Ishikawa (cell line): ENCODE results near the gene RXFP2.

Experiments
- CEBPB ChIP-seq: IDR thresholded peaks from 2 replicates; pipeline ENCODE4 v1.6.1; 2012
- CREB1 ChIP-seq: IDR thresholded peaks from 2 replicates; pipeline ENCODE4 v1.6.1; 2012; ENCODE audit warnings: low read depth
- EGR1 ChIP-seq: IDR thresholded peaks from 2 replicates; pipeline ENCODE4 v1.6.1; 2012
- EP300 ChIP-seq: IDR thresholded peaks from 2 replicates; pipeline ENCODE4 v1.6.1; 2012; ENCODE audit warnings: borderline replicate concordance
- FOXM1 ChIP-seq: IDR thresholded peaks from 2 replicates; pipeline ENCODE4 v1.6.1; 2012; ENCODE audit warnings: low read depth, borderline replicate concordance
- NFIC ChIP-seq: IDR thresholded peaks from 2 replicates; pipeline ENCODE4 v1.6.1; 2012
- RAD21 ChIP-seq: IDR thresholded peaks from 2 replicates; pipeline ENCODE4 v1.6.1; 2012; ENCODE audit warnings: low read depth
- TAF1 ChIP-seq: IDR thresholded peaks from 2 replicates; pipeline ENCODE4 v1.6.1; 2012; ENCODE audit warnings: low read depth, mild to moderate bottlenecking
- TCF12 ChIP-seq: IDR thresholded peaks from 2 replicates; pipeline ENCODE4 v1.6.1; 2012; ENCODE audit warnings: low read depth
- TEAD4 ChIP-seq: IDR thresholded peaks from 2 replicates; pipeline ENCODE4 v1.6.1; 2012
- YY1 ChIP-seq: IDR thresholded peaks from 2 replicates; pipeline ENCODE4 v1.6.1; 2012; ENCODE audit warnings: low read depth
- ZBTB7A ChIP-seq: IDR thresholded peaks from 2 replicates; pipeline ENCODE4 v1.6.1; 2012; ENCODE audit warnings: low read depth
- TF ChIP-seq, protein P1 (sequence below): IDR thresholded peaks from 2 replicates; pipeline ENCODE4 v1.6.1; 2012
- TF ChIP-seq, protein P2 (sequence below): IDR thresholded peaks from 2 replicates; pipeline ENCODE4 v1.6.1; 2012
- TF ChIP-seq, protein P3 (sequence below): IDR thresholded peaks from 2 replicates; pipeline ENCODE4 v1.6.1; 2012; ENCODE audit warnings: low read depth, mild to moderate bottlenecking

Gene RXFP2

DNA sequence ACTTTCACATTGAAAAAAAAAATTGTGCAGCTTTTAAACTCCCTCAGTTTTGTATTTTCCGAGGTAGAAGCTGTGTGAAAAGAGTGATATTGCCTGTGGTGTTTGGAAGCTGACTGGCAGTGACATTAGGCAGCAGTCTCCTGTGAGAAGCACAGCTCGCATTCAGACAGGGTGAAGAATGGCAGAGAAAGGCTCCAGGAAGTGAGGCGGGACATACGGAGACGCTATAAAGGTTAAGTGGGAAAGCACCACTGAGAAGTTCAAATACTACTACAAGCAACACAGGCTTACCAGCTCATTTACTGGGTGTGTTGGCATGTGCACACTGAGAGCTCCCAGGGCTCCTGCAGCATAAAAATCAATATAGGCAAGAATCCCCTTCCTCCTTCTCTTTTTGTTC is 88.4 kb downstream of the RXFP2 start:
- TF ChIP-seq EGR1 (no peak), FOXM1 (no peak), TEAD4 (no peak), TAF1 (no peak), YY1 (no peak), NFIC (no peak), CREB1 (no peak), CEBPB (no peak), TCF12 (no peak), ZBTB7A (no peak), EP300 (no peak), RAD21 (no peak)
- TF ChIP-seq, protein P1, sequence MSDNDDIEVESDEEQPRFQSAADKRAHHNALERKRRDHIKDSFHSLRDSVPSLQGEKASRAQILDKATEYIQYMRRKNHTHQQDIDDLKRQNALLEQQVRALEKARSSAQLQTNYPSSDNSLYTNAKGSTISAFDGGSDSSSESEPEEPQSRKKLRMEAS = no peak
- TF ChIP-seq, protein P2, sequence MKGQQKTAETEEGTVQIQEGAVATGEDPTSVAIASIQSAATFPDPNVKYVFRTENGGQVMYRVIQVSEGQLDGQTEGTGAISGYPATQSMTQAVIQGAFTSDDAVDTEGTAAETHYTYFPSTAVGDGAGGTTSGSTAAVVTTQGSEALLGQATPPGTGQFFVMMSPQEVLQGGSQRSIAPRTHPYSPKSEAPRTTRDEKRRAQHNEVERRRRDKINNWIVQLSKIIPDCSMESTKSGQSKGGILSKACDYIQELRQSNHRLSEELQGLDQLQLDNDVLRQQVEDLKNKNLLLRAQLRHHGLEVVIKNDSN = no peak
- TF ChIP-seq, protein P3, sequence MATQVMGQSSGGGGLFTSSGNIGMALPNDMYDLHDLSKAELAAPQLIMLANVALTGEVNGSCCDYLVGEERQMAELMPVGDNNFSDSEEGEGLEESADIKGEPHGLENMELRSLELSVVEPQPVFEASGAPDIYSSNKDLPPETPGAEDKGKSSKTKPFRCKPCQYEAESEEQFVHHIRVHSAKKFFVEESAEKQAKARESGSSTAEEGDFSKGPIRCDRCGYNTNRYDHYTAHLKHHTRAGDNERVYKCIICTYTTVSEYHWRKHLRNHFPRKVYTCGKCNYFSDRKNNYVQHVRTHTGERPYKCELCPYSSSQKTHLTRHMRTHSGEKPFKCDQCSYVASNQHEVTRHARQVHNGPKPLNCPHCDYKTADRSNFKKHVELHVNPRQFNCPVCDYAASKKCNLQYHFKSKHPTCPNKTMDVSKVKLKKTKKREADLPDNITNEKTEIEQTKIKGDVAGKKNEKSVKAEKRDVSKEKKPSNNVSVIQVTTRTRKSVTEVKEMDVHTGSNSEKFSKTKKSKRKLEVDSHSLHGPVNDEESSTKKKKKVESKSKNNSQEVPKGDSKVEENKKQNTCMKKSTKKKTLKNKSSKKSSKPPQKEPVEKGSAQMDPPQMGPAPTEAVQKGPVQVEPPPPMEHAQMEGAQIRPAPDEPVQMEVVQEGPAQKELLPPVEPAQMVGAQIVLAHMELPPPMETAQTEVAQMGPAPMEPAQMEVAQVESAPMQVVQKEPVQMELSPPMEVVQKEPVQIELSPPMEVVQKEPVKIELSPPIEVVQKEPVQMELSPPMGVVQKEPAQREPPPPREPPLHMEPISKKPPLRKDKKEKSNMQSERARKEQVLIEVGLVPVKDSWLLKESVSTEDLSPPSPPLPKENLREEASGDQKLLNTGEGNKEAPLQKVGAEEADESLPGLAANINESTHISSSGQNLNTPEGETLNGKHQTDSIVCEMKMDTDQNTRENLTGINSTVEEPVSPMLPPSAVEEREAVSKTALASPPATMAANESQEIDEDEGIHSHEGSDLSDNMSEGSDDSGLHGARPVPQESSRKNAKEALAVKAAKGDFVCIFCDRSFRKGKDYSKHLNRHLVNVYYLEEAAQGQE = no peak

DNA sequence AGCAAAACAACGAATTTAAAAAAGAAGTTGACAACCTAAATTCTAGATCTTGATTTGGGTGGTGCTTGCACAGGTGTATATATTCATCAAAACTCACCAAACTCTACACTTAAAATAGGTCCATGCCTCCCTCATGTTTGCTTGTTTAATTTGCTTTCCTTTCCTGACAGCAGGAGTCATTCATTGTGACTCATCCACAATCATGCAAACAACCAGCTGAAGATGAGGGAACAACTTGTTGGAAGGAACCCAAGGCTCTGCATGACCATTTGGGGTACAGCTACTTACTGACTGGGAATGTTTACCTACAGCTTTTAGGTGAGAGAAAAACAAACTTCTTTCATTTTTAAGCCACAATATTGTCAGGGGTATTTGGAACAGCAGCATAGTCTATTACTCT is 96.6 kb downstream of the RXFP2 start:
- TF ChIP-seq TAF1 (no peak), RAD21 (no peak)

DNA sequence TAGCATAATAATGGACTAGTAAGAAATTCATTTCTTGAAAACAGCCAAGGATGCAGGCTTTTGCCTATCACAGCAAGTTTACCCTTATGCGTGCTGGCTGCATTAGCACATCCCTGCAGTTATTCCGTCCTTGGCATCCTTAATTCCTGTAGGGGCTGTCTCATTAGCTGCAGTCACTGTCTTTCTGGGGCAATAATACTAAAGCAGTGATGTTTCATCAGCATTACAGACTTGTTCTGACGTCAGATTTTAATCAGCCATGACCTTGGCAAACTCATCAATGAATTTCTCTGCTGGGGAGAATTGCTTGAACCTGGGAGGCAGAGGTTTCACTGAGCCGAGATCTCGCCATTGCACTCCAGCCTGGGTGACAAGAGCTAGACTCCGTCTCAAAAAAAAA is 103.7 kb downstream of the RXFP2 start:
- TF ChIP-seq, protein P2 = no peak
- TF ChIP-seq EP300 (no peak), RAD21 (no peak), TCF12 (no peak), TAF1 (no peak), EGR1 (no peak), CEBPB (no peak), NFIC (no peak), YY1 (no peak), TEAD4 (no peak), ZBTB7A (no peak), FOXM1 (no peak), CREB1 (no peak)
- TF ChIP-seq, protein P3 = no peak
- TF ChIP-seq, protein P1 = no peak

DNA sequence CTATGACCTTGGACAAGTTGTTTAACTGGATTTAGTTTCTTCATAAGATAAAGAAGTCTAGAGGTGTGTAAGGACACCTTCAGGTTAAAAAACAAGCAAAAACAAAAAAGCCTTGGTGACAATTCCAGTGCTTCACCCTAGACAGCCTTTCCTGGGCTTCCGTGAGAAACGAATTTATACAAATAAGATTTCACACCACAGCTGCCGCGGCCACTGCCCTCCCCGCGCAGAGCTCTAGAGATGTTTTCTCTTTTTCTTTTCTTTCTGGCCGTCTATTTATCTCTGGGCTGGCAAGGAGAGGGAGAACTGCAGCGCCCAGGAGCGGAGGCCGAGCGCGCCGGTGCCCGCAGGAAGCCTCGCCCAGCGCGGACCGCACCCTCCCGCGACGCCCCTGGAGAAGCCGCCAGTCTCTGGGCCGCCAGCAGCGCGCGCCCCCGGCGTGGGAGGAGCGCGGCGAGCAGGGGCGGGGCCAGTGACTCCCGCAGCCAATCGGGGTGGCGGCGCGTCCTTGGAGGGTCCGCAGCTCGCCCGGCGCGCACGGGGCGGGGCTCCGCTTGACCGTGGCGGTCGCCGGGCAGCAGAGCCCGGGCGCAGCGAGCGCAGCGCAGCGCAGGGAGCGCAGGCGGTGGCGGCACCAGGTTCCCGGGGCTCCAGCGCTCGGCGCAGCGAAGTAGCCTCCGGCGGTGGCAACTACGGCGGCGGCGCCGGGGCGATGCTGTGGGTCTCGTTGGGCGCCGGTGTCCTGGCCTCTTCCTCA is 107.0 kb downstream of the RXFP2 start:
- TF ChIP-seq FOXM1 = no peak
- TF ChIP-seq NFIC = no peak
- TF ChIP-seq, protein P1 = peak; percentile 28; the same call in 1 of the 2 replicates
- TF ChIP-seq CEBPB = no peak
- TF ChIP-seq TEAD4 = no peak

DNA sequence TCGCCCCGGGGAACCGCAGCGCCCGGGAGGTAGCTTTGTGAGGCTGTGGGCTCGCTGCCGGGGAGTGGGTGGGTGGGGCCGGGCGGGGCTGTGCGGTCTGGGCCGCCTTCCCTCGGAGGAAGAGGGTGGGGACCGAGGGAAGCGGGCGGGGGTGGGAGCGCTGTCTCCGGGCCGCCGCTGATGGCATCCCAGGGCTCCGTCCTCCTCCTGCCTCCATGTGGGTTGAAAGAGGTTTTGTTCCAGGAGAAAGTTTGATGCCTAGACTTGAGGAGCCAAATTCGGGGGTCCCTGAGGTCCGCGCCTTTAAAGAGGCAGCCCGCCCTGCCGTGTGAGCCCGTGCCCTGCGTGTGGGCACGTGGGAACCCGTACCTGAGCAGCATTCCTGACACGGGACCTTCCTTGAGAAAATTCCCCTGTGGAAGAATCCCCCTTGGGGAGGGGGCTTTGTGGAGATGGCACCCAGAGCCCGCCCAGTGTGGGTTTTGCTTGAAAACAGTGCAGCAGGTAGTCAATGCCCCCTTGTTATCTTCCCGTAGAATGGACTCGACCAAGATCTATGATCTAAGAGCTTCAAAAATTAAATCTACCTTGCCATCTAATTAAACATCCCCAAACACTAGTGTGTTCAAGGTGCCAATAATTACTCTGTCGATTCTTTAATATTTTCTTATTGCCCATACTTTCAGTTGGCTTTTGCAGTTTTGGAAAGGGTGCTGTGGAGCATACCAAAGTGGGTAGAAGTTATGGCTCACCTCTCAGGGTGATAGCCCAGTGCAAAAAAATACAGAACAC is 107.8 kb downstream of the RXFP2 start:
- TF ChIP-seq, protein P2 = no peak
- TF ChIP-seq CREB1 = no peak
- TF ChIP-seq RAD21 = no peak
- TF ChIP-seq, protein P1 = no peak
- no peak for TF ChIP-seq NFIC
- TF ChIP-seq FOXM1 = no peak
